BLaER1 (cell line): ENCODE data around the gene KIFBP.
"Not testable (repeated sequence)": the region's sequence is repeated elsewhere in the genome, so short reads cannot be mapped to it uniquely, and the experiment has no call there.

Source experiments
- H3K27ac ChIP-seq: shearing (Covaris generic); formaldehyde crosslinking; 2 replicates; pipeline ENCODE4 v1.8.1; 2022
- H3K27me3 ChIP-seq: shearing (Covaris generic); formaldehyde crosslinking; 2 replicates; pipeline ENCODE4 v1.8.1; 2022
- H3K36me3 ChIP-seq: shearing (Covaris generic); formaldehyde crosslinking; 2 replicates; pipeline ENCODE4 v1.8.1; 2022
- H3K4me1 ChIP-seq: shearing (Covaris generic); formaldehyde crosslinking; 2 replicates; pipeline ENCODE4 v1.8.1; 2022
- H3K4me2 ChIP-seq: shearing (Covaris generic); formaldehyde crosslinking; 2 replicates; pipeline ENCODE4 v1.8.1; 2022
- H3K4me3 ChIP-seq: shearing (Covaris generic); formaldehyde crosslinking; 2 replicates; pipeline ENCODE4 v1.8.1; 2022
- H3K9ac ChIP-seq: shearing (Covaris generic); formaldehyde crosslinking; 2 replicates; pipeline ENCODE4 v1.8.1; 2022
- H3K9me3 ChIP-seq: shearing (Covaris generic); formaldehyde crosslinking; 2 replicates; pipeline ENCODE4 v1.8.1; 2022
- H4K20me1 ChIP-seq: shearing (Covaris generic); formaldehyde crosslinking; 2 replicates; pipeline ENCODE4 v1.8.1; 2022
- Cebpa-rat ChIP-seq: shearing (Covaris generic); IDR thresholded peaks from 2 replicates; pipeline ENCODE4 v1.8.1; 2022

The KIFBP gene

DNA sequence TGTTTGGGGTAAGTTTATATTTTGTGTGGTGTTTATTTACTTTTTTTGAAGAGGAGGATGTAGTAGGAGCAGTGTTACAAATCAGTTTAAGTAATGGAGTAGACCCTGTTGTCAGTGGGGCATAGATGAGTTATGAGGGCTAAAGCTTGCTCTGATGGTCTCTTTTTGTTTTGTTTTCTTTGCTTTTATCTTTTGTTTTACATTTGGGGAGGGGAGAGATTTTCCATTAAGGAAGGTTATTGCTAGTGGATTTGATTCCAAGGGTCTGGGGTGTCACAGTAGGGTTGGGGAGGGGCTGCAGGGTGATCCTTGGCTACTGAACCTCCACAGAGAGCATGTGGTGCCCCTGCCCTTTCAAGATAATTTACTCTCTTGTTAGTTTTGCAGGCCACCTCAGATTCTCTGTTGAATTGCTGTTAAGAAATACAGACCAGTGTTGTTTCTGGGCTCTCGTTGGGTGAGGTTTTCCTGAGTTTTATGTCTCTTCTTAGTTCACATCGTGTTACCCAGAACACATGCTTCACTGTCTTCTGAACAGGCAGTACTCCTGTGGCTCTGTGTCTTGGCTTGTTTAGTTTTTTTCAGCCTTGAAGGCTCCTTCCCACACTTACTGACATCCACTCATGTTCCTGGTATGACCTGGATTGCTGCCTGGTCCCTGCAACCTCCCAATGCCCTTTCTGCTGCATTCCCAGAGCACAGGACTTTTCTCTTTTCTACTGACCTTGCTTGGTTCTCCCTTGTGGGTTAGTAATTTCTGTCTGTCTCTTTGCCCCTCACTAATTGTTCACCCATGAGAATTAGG is 4.2 kb downstream of the KIFBP start:
- Histone ChIP-seq H3K36me3 (no peaks in the 10 kb centered on the region), H3K4me3 (no peak overlapping the region), H3K9ac (no peak overlapping the region), H4K20me1 (0 out of 2 replicates have a peak, but pooled peaks cover 6% of the 10 kb centered on the region), H3K4me2 (no peak overlapping the region), H3K27me3 (no peaks in the 10 kb centered on the region), H3K27ac (no peak overlapping the region), H3K4me1 (peaks cover 26% of the 10 kb centered on the region), H3K9me3 (no peaks in the 10 kb centered on the region)
- TF ChIP-seq Cebpa-rat: no peak

DNA sequence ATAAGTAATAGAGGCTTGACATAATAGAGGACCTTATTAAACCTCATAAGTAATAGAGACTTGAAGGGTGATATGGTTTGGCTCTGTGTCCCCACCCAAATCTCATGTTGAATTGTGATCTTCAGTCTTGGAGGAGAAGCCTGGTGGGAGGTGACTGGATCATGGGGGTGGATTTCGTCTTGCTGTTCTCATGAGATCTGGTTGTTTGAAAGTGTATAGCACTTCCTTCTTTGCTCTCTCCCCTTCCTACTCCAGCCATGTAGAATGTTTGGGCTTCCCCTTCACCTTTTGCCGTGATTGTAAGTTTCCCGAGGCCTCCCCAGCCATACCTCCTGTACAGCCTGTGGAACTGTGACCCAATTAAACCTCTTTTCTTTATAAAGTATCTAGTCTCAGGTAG is 8.6 kb downstream of the KIFBP start:
- Histone ChIP-seq H3K4me1 (no peaks in the 10 kb centered on the region), H3K9ac (no peak overlapping the region), H3K27ac (no peak overlapping the region), H3K4me3 (no peak overlapping the region), H3K9me3 (no peaks in the 10 kb centered on the region), H3K36me3 (peaks cover 20% of the 10 kb centered on the region), H4K20me1 (0 out of 2 replicates have a peak, but pooled peaks cover 6% of the 10 kb centered on the region), H3K4me2 (no peak overlapping the region), H3K27me3 (no peaks in the 10 kb centered on the region)
- TF ChIP-seq Cebpa-rat: no peak

DNA sequence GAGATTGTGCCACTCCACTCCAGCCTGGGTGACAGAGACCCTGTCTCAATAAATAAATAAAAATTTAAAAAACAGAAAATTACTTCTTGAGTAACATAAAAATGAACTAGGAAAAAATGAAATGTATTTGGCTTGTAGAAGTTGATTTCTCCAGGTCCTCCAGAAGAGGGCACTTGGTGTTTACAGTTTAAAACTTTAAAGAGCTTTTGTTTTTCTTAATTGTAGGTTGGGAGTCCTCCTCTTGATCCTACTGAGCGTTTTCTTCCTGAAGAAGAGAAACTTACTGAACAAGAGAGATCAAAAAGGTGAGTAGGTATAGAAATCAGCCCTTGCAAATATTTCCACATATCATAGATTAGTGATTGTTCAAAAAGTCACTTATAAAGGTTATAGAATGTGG is 16.2 kb downstream of the KIFBP start:
- Histone ChIP-seq H3K9me3 (no peaks in the 10 kb centered on the region), H3K36me3 (peaks cover 36% of the 10 kb centered on the region), H4K20me1 (no peaks in the 10 kb centered on the region), H3K27ac (no peak overlapping the region), H3K4me2 (no peak overlapping the region), H3K9ac (no peak overlapping the region), H3K4me1 (no peaks in the 10 kb centered on the region), H3K4me3 (no peak overlapping the region), H3K27me3 (no peaks in the 10 kb centered on the region)
- TF ChIP-seq Cebpa-rat: no peak

DNA sequence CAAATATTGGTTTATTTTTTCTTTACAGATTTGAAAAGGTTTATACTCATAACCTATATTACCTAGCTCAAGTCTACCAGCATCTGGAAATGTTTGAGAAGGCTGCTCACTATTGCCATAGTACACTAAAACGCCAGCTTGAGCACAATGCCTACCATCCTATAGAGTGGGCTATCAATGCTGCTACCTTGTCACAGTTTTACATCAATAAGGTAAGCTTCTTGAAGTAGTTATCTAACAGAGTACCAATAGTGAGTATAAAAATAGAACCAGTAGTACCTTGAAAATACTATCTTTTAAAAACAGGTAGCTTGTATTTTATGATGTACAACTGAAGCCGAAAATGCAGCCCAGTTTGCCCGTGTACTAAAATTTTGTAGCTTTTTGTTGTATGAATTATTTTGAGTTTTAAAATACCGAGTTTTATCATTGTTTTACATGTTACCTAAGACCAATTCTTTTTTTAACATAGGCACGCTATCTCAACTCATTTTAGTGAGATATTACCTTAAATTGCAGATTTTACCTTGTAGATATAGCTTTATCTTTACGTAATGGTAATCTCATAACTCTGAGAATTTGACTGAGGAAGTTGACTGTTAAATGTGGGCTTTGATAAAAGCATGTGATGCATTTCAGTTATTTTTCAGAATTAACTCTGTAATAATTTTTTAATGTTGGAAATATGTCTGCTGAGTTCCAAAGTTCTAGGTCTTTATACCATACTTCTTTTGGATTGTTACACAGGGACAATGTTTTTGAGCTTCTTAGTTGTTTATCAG is 17.3 kb downstream of the KIFBP start:
- Histone ChIP-seq H3K9ac (no peak overlapping the region), H3K4me1 (no peaks in the 10 kb centered on the region), H3K4me3 (no peak overlapping the region), H3K4me2 (no peak overlapping the region), H3K27ac (no peak overlapping the region), H3K9me3 (no peaks in the 10 kb centered on the region), H3K27me3 (no peaks in the 10 kb centered on the region), H3K36me3 (peaks cover 36% of the 10 kb centered on the region), H4K20me1 (no peaks in the 10 kb centered on the region)
- no peak for TF ChIP-seq Cebpa-rat

DNA sequence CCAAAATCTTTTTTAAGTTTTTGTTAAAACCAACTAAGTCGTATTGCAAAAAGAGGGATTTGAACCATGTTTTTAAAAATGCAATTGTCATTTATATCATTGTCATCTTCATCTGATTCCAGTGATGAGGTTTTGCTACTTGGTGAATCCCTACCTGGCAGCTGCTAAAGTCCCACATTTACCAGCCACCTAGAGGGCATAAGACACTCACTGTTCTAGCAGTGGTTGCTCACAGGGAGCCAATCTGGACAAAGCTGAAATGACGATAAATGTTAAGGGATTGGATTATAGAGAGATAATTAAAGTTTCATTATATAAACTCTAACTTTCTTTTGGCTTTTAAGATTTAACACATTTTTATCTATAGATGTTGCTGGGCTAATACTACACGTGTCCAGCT is 18.7 kb downstream of the KIFBP start:
- no peak overlapping the region for H3K4me3 ChIP-seq
- no peak overlapping the region for H3K4me2 ChIP-seq
- H3K9me3 ChIP-seq: no peaks in the 10 kb centered on the region
- no peak overlapping the region for H3K9ac ChIP-seq
- no peaks in the 10 kb centered on the region for H3K27me3 ChIP-seq
- peaks cover 35% of the 10 kb centered on the region for H3K36me3 ChIP-seq
- no peaks in the 10 kb centered on the region for H3K4me1 ChIP-seq
- no peak for TF ChIP-seq Cebpa-rat
- H3K27ac ChIP-seq: no peak overlapping the region
- H4K20me1 ChIP-seq: no peaks in the 10 kb centered on the region

DNA sequence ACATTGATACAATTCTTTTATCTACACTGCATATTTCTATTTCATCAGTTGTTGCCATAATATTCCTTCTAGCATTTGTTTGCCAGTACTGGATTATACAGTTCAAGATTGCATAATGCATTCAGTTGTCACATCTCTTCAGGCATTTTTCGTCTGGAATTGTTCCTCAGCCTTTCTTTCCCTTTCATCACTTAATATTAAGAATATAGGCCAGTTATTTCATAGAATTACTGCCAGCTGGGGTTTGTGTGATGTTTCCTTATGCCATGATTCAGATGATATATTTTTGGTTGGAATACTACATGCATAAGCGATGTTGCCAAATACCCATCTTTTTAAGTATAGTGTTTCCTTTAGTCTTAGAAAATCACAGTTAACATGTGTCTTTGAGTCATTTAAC is 20.8 kb downstream of the KIFBP start:
- Histone ChIP-seq H3K27ac (no peak overlapping the region), H4K20me1 (no peaks in the 10 kb centered on the region), H3K4me3 (no peak overlapping the region), H3K9me3 (no peaks in the 10 kb centered on the region), H3K36me3 (peaks cover 47% of the 10 kb centered on the region), H3K4me1 (no peaks in the 10 kb centered on the region), H3K27me3 (no peaks in the 10 kb centered on the region), H3K4me2 (no peak overlapping the region), H3K9ac (no peak overlapping the region)
- TF ChIP-seq Cebpa-rat: no peak

DNA sequence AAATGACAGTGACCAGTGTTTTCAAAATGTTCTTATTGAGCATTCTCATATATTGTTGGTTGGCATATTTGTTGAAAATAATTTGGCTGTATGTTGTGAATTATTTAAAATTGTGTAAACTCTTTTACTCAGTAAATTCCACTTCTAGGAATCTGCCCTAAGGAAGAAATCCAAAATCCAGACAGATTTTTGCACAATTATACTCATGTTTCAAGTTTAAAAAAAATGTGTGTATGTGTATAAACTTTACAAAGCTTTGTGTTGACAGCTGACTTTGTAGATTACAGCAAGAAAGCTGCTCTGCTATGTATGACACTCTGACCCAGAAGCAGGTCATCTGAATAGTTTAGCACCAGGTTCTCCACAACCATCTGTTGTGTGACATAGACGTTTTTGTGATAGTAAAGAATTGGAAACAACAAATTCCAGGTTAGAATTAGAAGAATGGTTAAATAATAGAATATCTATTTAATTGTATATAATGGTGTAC is 21.6 kb downstream of the KIFBP start:
- H3K27ac ChIP-seq: no peak overlapping the region
- no peak overlapping the region for H3K4me2 ChIP-seq
- H3K36me3 ChIP-seq: peaks cover 47% of the 10 kb centered on the region
- H3K9me3 ChIP-seq: no peaks in the 10 kb centered on the region
- H4K20me1 ChIP-seq: no peaks in the 10 kb centered on the region
- TF ChIP-seq Cebpa-rat: no peak
- H3K27me3 ChIP-seq: no peaks in the 10 kb centered on the region
- H3K4me3 ChIP-seq: no peak overlapping the region
- no peak overlapping the region for H3K9ac ChIP-seq
- H3K4me1 ChIP-seq: no peaks in the 10 kb centered on the region

DNA sequence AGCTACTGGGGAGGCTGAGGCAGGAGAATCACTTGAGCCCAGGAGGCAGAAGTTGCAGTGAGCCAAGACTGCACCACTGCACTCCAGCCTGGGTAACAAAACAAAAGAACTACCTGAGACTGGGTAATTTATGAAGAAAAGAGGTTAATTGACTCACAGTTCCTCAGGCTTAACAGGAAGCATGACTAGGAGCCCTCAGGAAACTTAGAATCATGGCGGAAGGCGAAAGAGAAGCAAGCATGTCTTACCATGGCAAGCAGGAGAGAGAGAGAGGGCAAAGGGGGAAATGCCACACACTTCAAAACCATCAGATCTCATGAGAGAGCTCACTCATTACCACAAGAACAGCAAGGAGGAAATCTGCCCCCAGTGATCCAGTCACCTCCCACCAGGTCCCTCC is 24.2 kb downstream of the KIFBP start:
- H3K27ac ChIP-seq, H3K4me3 ChIP-seq, H3K9me3 ChIP-seq, H4K20me1 ChIP-seq, H3K9ac ChIP-seq, H3K27me3 ChIP-seq, H3K4me2 ChIP-seq, H3K4me1 ChIP-seq: not testable (repeated sequence)
- peaks cover 53% of the 10 kb centered on the region for H3K36me3 ChIP-seq

DNA sequence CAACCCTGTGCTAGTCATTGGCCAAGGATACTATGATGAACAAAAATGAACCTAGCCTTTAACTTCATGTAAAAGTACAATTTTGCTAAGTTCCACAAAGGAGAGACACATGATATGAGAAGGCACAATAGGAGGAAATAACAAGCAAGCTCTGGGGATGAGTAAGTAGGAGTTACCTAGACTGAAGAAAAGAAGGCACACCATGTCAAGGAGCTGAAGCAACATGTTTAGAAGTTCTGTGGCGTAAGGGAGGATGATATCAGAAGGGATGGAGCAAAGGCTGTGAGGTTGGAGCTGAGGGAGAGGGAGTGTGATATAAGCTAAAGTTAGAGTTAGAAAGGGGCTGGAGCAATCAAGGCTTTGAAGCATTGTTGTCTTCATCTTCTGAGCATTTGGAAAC is 25.6 kb downstream of the KIFBP start:
- no peak for TF ChIP-seq Cebpa-rat
- H3K4me3 ChIP-seq: no peak overlapping the region
- H3K36me3 ChIP-seq: peaks cover 60% of the 10 kb centered on the region
- no peak overlapping the region for H3K27ac ChIP-seq
- no peaks in the 10 kb centered on the region for H3K4me1 ChIP-seq
- H3K4me2 ChIP-seq: no peak overlapping the region
- H3K27me3 ChIP-seq: no peaks in the 10 kb centered on the region
- no peaks in the 10 kb centered on the region for H3K9me3 ChIP-seq
- H4K20me1 ChIP-seq: no peaks in the 10 kb centered on the region
- H3K9ac ChIP-seq: no peak overlapping the region

DNA sequence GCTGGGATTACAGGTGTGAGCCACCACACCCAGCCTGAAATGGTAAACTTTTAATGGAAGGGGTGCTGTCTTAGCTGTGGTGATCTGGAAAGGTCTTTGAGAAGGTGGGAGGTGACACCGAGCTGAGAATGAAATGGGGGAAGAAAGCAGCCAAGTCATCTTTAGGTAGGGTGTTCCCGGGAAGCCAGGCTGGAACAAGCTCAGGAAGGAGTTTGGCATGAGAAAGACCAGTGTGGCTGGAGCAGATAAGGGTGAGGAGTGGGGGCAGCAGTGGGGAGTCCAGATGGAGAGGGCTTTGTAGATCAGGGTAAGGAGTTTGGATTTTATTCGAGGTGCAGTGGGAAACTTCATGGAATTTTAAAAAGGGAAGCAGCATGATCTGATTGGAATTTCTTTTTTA is 30.0 kb downstream of the KIFBP start:
- Histone ChIP-seq H3K36me3 (peaks cover 33% of the 10 kb centered on the region), H3K9me3 (no peaks in the 10 kb centered on the region), H3K27me3 (no peaks in the 10 kb centered on the region), H3K9ac (no peak overlapping the region), H3K4me1 (no peaks in the 10 kb centered on the region), H3K27ac (no peak overlapping the region), H4K20me1 (no peaks in the 10 kb centered on the region), H3K4me3 (no peak overlapping the region), H3K4me2 (no peak overlapping the region)
- no peak for TF ChIP-seq Cebpa-rat
